ENCODE results near the gene PPOX. TPM values are rescaled to one million over a fixed set of nuclear protein-coding genes. Genes with fewer than 3 reads are reported as not detected.

PPOX gene
- total RNA-seq, 4 donors from 2014 or later = 11.3 to 40.5 (median 21.6) TPM

GRCh38 chr1:161172349-161172748 is 6.1 kb downstream of the PPOX start:
- Histone ChIP-seq H3K9me3 (no peaks in the 10 kb centered on the region), H3K36me3 (no peaks in the 10 kb centered on the region), H3K4me3 (no peak overlapping the region), H3K4me1 (peaks cover 0 to 20% of the 10 kb centered on the region in 2 donors), H3K27me3 (no peaks in the 10 kb centered on the region), H3K27ac (peak overlapping the region in 1 of 2 donors; percentile 32)
- intact Hi-C loops (cut with DNase I; ENCODE audit: low total_unique reads) = no loop called here
- DNase-seq = no peak
- no peak for TF ChIP-seq CTCF (IDR thresholded peaks at IDR 0.05)
- no peak for TF ChIP-seq POLR2A (IDR thresholded peaks at IDR 0.05)

- no peak overlapping the region for H3K4me3 ChIP-seq
- intact Hi-C loops (cut with DNase I; ENCODE audit: low total_unique reads) = no loop called here
- peak in 1 of 2 donors; percentile 43 for DNase-seq
- H3K9me3 ChIP-seq = no peaks in the 10 kb centered on the region
- peak overlapping the region; percentile 12 to 32 for H3K27ac ChIP-seq
- no peaks in the 10 kb centered on the region for H3K27me3 ChIP-seq
- peaks cover 0 to 18% of the 10 kb centered on the region in 2 donors for H3K4me1 ChIP-seq
- H3K36me3 ChIP-seq = no peaks in the 10 kb centered on the region
- TF ChIP-seq CTCF (IDR thresholded peaks at IDR 0.05) (no peak), POLR2A (IDR thresholded peaks at IDR 0.05) (no peak)
Measured at GRCh38 chr1:161172776-161173376, 6.7 kb downstream of the PPOX start.

DNA sequence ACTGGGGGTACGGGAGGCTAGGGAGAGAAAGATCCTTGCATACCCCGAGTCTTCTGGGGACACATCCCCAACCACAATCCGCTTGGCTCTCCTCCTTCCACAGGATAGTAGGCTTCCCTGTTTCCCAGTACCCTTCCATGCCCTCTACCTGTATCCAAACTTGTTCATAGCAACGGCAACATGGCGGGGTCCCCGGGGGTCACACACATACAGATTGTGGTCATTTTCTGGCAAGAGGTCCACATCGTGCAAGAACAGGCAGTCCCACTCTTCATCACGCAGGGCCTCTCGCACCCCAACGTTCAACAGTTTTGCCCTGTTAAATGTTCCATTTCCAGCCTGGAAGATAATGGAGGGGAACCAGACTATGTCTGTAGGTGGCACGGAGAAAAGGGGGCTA is 7.5 kb downstream of the PPOX start:
- Histone ChIP-seq H3K36me3 (no peaks in the 10 kb centered on the region), H3K4me3 (no peak overlapping the region), H3K27me3 (no peaks in the 10 kb centered on the region), H3K27ac (peak overlapping the region; percentile 12 to 32), H3K4me1 (peaks cover 0 to 17% of the 10 kb centered on the region in 2 donors), H3K9me3 (no peaks in the 10 kb centered on the region)
- TF ChIP-seq CTCF (IDR thresholded peaks at IDR 0.05) (no peak), POLR2A (IDR thresholded peaks at IDR 0.05) (no peak)
- no peak for DNase-seq
- intact Hi-C loops (cut with DNase I; ENCODE audit: low total_unique reads) = no loop called here

DNA sequence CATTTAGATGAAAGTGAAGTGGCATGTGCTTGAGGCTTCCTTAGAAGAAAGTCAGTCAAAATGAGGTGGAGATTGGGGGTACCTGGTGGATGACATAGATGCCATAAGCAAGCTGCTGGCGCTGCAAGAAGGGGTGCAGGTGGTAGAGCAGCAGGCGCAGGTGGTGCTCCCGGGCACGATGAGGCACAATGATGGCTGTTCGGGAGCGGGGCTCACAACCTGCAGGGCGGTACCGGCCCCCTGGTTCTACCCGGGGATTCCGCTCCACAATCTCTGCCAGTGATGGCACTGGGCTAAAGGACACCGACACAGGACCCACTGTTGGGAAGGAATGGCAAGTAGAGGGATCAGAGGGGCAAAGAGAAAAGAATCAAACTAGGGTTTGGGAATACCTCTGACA is 8.7 kb downstream of the PPOX start:
- H3K4me1 ChIP-seq = peaks cover 0 to 17% of the 10 kb centered on the region in 2 donors
- no peak overlapping the region for H3K4me3 ChIP-seq
- TF ChIP-seq POLR2A (IDR thresholded peaks at IDR 0.05) = no peak
- no peak for TF ChIP-seq CTCF (IDR thresholded peaks at IDR 0.05)
- no peak overlapping the region for H3K27ac ChIP-seq
- H3K27me3 ChIP-seq = no peaks in the 10 kb centered on the region
- no peaks in the 10 kb centered on the region for H3K36me3 ChIP-seq
- intact Hi-C loops (cut with DNase I; ENCODE audit: low total_unique reads) = no loop called here
- H3K9me3 ChIP-seq = no peaks in the 10 kb centered on the region
- DNase-seq = no peak

DNA sequence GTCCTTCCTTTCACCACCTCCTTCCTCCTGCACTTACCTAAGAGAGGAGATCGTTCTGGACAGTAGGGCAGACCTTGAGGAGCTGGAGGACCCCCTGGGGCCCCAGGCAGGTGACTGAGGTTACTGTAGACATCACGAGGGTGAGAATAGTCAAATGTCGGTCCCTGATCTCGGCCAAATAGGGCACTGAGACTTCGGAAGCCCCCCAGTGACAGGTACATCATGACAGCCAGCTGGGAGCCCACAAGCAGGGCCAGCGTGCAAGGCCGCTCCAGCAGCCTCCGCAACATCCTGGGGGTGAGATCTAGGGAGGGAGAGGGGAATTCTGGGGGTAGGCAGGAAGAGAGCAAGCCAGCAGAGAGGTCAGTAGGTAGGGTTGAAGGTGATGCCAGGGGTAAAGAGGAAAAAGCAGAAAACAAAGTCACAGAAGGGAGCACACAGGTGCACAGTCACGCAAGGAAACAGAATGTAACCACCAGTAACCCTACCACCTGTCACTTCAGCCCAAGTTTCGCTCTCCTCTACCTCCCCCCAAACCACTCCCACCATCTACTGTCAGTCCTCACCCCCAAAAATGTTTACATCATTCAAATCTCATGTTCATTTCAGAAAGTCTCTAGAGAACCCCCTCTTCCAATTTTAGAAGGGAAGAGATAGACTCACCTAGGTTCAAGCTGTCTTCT is 9.7 kb downstream of the PPOX start:
- H3K36me3 ChIP-seq = no peaks in the 10 kb centered on the region
- TF ChIP-seq CTCF (IDR thresholded peaks at IDR 0.05) (no peak), POLR2A (IDR thresholded peaks at IDR 0.05) (no peak)
- DNase-seq = no peak
- H3K4me1 ChIP-seq = peaks cover 0 to 17% of the 10 kb centered on the region in 2 donors
- H3K4me3 ChIP-seq = peak overlapping the region in 1 of 2 donors; percentile 64
- intact Hi-C loops (cut with DNase I; ENCODE audit: low total_unique reads) = no loop called here
- H3K27me3 ChIP-seq = no peaks in the 10 kb centered on the region
- H3K9me3 ChIP-seq = no peaks in the 10 kb centered on the region
- peak overlapping the region; percentile 89 to 92 for H3K27ac ChIP-seq
